Epidermal melanocyte (primary cell): Measurements from ENCODE around the gene CD93.

ENCODE experiments used
- DNase-seq: peaks from one replicate; pipeline ENCODE4 v3.0.0; 2011; ENCODE audit warnings: low spot score; ENCODE audit not compliant: insufficient read length

CD93 gene

DNA sequence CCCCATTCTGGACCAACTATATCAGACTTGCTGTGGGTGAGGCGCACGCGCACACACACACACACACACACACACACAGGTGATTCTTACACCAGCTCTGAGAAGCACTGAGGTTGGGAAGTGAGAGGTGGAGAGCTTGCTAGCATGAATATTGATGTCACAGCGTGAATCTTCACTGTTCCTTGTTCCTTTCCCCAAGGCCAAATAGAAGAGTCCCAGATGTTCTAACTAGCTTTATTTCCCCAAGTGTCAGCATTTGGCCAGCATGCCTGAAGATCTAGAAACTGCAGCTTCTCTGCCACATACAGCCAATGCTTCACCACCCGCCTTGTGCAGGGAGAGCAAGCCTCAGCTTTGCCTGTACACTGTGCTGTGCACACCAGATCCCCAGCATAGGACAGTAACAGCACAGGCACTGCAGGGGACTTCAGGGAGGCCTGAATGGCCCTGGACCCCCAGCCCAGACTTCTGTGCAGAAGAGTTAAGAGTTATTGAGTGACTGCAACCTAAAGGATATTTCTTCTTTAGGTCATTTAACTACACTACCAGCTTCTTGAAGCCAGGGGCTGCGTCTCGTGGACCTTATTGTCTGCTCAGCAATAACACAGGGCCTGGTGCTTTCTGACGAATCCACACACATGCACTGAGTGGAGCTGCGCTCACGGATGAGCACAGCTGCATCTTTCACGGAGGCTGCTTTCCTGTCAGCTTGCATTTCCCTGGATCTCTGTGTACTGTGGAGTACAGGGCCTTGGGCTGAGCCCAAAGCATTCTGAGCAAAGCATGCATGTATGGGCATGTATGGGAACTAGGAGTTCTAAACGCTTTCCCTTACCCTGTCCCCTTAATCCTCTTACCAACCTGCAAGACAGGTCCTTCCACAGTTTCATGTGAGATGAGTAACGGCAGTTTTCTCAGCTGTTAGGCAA is 13.9 kb upstream of the CD93 start:
- DNase-seq, result no peak

DNA sequence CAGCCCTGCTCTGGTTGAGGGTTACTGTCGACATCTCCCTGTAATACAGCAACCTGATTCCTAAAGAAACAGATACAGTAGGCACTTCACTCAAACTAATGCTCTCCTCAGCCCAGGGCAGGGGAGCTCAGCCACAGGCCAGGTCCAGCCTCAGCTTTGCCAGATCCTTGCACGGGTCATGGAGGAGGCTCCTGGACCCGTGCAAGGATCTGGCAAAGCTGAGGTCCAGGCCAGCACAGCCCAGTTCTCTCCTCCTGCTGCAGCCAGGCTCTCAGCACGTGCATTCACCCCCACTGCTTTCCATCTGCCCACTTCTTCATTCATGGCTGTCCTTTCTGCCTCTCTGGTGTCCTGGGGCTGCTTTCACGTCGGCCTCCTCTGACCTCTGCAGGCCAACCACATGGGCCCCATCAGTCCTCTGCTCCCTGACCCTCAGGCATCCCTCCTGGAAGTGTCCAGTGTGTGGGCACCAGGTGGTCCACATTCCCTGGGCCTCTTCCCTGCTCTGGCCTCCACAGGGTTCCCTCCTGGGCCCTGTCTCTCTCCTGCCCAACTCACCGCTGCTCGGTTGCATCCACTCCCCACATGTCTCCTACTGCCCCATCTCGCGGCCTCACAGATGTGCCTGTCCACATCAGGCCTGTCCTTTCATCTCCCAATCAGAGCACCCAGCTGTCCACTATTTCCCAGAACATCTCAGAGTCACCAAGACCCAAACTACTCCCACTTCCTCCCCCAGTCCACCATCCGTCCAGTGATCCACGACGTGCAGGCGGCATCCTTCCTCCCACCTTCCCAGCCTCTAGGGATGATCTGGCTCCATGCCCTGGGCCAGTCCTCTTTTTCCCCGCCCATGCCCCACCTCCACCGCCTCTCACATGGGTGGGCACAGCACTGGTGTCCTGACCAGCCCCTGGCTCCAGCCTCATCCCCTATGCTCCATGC is 11.8 kb upstream of the CD93 start:
- no peak for DNase-seq

DNA sequence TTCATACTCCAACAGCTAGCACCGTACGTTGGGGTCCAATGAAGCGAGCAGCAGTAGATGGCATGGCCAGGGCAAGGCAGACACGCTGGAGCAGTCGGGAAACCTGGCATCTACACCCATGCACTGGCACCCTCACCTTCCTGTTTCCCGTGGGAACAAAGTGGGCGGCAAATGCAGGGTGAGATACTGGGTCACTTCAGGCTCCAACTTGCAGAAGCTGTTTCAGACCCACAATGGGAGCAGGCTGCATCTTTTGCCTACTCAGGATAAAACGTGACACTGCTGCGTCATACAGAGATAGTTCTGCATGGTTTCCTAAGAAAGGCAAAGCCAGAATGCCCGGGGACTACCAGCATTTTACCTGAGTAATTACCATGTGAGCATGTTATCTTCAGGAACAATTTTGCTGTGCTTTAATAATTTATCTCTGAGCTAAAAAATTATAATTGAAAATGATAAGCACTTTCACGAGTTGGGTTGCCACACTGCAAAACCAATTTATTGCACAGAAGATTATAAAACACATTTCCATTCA is 10.9 kb upstream of the CD93 start:
- no peak for DNase-seq

DNA sequence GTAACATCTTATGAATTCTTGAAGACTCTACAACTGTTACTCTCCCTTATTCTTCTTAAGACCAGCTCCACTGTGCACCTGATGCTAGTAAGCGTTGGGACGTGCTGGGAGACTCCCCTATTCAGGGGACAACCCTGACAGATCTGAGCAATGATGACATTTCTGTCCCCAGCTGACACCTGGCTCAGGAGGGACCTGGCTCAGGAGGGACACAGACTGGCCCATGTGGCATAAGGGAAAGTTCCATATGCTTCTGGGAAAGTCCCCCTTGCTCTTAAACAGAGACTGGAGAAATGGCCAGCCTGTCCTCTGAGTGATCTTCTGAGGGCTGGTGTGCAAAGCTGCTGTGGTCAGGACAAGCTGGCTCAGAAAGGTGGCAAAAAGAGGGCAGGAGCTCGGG is 10.0 kb upstream of the CD93 start:
- DNase-seq, result no peak

DNA sequence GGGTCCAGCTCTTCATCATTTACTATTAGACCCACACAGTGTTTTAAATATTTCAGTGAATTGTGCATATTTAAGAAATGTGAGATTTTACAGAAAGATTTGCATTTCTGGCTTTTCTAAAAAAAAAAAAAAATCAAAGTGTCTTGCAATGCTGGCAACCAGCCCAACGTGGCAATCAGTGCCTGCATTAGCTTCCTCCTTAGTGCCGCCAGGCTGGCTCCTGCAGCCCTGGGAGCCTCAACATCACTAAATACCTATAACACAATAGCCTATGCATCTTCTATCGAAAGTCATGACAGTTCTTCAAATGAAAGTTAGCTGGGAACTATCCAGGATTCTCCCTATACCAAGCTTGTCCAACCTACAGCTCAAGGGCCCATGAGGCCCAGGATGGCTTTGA is 9.4 kb upstream of the CD93 start:
- DNase-seq, result no peak

DNA sequence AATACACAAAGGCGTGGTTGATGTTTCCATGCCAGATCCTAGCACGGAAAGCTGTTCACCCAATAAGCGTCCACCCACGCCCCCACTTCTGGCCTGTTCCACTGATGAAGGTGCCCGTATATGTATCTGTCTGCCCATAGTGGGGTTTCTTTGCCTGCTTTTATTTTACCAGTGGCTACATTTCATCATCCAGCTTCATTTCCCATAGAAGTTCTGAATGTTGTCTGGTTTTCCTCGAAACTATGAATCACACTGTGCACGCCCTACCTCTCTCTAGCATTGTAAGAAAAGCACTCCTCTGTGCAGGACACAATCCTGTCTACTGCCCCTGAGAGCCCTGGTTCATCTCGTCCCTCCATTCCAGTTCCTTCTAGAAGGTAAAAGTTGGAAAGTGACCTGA is 8.8 kb upstream of the CD93 start:
- no peak for DNase-seq

DNA sequence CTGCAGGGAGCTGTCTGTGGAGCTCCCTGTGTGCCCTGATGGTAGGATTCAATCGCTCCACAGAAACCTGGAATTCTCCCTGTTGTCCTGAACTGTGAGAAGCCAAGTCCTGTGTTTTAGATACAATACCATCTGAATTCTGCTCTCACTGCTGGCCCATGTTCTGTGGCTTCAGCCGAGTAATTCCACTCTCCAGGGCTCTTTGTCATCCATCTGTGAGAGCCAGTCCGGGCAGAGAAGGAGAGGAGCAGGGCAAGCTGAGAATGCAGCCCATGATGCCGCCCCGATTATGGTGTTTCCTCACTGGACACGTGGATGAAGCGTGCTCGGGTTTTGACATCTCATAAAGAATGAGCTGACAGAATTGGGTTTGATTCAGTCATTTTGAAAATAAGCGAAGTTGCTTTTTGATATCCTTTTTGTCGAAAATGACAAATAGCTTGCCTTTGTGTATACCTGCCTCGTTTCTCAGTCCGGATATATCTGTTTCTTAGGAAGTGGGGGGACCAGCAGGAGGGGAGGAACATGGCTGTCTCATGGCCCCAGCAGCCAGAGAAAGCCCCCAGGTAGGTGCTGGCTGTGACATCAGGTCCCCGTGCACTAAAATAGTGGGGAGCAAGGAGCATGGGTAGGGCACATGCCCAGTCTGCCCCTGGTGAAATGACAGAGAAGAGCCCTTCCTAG is 8.2 kb upstream of the CD93 start:
- no peak for DNase-seq

DNA sequence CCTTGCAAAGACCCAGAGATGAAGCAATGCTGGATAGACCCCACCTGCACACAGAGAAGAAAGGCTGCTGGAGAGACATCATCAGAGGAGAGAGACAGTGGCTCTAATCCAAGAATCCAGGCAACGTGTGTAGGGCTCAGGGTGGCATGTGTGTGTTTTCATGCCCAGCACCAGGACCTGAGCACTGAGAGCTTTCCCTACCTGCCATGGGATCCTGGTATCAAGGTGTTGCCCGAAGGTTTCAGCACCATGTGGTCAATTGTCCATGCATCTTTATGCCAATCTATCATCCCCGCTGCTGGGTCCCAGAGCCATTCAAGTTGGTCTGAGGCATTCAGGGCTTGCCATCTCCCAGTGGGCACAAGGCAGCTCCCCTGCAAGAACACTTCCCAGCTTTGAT is 7.5 kb upstream of the CD93 start:
- DNase-seq, result no peak

DNA sequence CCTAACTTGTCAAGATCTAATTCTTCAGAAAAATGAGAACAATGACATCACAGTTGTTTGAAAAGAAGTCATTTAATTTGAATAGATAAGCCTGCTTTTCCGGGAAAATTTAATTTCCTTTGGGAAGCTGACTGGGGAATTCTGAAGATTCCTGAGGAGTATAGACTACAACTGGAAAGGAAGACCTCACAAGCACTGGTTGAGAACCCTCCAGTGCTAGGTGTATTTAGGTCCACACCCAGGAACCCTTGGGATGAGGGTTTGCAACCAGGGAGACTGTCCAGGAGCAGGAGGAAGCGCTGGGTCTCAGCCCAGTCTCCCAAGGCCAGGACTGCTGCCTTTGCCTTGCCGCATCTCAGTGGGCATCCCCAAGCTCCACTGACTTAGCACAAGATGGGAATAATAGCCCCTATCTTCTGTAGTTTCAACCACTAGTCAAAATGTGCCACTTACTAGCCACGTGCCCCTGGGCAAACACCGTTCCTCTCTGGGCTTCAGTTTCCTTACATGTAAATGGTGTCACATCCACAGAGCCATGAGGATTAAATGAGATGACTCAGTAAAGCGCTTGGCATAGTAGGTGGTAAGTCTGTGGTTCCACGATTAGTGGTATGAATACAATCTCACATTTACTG is 6.9 kb upstream of the CD93 start:
- DNase-seq, result no peak

DNA sequence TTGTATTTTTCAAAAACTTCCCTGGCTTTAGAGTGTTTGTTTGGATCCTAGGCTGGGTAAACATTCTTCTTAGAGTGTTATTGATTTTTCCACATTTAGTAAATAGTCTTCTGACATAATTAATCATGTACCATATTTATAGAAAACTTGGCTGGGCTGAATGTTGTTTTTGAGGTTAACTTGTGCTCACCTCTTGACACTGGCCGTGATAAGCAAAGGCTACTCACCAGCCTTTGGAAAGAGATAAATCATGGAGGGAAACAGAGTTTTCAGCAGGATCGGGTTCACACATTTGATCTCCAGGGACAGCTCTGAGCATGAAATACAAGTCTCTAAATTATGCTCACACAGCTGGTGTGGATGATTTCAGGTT is 6.2 kb upstream of the CD93 start:
- no peak for DNase-seq

DNA sequence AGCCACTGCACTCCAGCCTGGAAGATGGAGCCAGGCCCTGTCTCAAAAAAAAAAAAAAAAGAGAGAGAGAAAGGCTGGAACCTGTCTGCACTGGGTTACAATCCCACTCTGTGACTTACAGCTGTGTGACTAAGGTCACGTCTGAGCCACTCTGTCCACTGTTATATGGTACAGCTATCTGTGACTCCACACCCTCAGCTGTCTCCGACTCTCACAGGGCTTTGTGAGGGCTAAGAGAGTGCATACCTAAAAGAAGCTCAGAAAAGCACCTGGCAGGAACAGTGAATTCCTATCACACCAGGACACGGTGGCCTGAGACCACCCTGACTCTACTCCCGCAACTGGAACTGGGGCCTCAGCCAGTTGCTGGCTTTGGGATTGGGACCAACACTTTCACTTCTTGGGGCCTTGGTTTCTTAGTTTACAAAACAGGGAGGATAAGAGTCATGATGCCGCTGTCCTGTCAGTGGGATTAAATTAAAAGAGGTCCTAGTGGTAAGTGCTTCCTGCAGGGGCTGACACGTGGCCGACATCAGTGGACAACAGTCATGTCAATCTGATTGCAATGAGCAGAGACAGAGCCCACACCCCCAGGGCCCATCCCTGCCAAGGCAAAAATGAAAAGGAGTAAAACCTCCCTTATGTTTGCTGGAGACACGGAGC is 5.7 kb upstream of the CD93 start:
- no peak for DNase-seq

DNA sequence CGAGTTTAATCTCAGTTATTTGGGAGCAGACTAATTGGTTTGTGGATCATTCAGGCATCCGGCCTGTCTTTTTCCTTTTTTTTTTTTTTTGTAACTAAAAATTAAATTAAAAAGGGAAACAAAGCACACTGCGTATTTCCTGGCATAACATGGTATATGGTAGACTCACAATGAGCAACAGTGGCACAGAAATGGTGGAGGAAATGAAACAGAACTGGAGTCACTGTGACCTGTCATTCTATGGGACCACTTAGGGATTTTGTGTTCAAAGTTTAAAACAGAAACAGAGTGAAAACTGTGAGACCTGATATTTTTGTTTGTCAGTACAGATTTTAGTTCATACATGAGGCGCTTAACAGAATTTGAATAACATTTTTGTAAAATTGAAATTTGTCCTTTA is 4.8 kb upstream of the CD93 start:
- no peak for DNase-seq

DNA sequence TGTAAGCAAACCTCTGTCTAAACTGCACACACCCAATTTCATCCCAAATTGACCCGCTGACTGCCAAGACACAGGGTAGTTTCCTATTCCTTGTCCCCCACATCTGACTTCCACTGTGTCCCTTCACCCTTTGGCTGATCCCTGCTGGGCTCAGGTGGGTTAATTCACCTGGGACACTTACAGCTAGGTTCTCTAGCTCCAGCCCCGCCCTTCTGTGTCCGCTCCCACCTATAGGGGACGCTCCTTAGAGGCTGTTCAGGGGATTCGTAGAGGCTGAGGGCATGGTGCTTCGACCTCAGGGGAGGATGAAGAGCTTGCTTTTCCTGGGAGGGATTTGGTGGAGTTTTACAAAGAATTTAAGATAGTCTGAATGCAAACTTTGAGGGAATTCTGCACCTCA is 4.0 kb upstream of the CD93 start:
- DNase-seq, result no peak

DNA sequence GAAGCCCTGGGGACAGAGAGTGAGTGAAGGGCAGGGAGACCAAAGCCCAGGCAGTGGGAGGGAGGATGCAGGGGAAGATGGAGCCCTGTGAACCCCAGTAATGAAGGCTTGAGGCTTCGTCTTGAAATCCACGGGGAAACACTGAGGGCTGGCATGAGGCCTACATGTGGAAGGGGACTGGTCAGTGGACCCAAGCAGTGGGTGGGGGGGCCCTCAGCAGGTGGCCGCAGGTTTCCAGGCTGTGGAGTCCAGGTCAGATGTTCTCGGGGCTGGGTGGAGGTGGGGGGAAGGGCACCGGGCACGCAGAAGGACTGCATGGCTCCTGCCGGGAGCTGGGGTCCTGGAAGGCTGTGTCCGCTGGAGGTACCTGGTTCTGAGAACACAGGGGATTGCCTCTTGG is 2.7 kb upstream of the CD93 start:
- DNase-seq, result no peak

DNA sequence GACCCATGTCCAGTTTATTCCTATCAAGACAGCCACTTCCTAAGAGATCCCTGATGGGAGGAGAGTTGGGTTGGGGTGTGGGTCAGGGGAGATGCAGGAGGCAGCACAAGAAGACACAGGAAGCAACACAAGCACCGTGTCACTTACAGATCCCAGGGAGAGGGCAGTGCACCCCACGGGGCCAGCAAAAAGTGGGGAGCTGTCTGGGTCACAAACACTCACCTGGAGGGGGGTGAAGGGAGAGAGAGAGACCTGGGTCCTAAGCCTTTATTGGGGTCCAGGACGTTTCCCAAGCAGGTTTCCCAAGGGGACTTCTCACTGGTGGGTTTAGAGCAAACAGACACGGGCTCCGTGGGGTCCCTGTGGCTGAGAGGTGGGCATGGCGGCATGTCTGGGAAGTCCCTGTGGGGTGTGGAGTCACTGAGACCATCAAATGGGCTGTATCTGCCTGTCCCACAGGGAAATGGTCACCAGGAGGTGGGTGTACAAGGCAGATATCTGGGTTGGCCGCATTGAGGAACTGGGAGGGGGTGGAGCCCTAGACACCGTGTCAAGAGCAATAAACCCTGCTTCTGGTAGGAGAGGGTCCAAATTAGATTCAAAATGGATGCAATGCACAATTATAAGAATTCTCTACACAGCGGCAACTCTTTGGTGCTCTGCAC is 1.6 kb upstream of the CD93 start:
- no peak for DNase-seq

DNA sequence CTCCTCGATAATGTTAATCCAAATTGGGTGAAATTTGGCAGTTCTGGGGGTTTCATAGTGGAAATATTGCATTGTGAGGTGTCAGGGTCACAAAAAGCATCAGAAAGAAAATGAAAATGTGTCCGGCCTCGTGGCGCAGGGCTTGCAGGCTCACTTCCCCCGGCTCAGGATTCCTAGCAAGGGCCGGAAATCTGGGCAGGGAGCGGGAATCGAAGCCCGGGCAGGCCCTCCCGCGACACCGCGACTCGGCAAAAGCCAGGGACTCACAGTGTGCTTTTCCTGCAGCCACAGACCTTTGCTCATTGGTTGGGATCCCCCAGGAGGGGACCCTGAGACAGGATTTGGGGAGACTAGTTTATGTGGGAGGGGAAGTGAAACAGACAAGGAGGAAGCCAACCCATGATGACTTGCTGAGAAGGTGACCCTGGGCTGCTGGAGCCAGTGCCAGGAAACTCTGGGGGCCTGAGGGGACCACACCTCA is 847 bp upstream of the CD93 start:
- no peak for DNase-seq

DNA sequence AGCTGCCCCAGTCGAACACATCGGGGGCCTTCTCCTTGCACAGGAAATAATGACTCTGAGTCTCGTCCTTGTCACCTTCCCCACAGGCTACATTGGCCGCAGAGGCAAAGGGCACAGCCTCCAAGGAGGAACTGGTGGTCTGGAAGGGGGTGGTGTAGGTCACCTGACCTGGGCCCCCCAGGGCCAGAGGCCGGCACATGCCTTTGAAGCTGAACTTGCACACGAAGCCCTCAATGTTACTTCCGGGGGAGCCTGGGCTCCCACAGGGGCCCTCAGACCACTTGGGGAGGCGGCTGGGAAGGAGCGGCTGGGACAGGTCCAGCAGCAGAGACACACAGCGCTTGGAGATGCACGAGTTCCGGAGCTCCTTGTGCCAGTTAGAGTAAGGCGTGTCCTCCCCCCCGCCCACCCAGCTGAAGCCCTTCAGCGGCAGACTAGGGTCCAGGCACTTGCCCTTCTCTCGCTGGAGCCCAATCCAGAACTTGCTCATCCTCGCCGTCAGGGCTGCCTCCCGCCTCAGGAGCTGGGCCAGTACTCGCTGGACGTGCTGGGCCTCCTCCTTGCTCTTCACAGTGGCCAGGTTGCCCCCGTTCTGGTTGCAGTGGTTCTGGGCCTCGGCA is 578 bp downstream of the CD93 start:
- DNase-seq, result no peak

DNA sequence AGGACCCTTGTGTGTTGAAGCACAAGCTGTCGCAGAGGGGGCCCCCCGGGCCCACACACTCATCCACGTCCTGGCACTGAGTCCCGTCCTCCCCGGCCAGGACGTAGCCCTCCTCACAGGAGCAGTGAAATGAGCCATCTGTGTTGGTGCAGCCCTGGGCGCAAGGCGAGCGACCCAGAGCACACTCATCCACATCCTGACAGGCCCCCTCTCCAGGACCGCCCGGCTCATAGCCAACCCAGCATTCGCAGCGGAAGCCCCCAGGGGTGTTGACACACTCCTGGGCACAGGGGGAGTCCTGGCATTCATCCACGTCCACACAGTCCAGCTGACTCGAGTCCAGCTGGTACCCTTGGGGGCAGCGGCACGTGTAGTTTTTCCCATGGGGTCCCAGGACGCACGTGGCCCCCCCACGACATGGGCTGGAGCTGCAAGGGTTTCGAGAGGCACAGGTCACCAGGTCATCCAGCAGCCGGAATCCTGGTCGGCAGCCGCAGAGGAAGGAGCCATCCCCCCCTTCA is 1.2 kb downstream of the CD93 start:
- DNase-seq, result no peak

DNA sequence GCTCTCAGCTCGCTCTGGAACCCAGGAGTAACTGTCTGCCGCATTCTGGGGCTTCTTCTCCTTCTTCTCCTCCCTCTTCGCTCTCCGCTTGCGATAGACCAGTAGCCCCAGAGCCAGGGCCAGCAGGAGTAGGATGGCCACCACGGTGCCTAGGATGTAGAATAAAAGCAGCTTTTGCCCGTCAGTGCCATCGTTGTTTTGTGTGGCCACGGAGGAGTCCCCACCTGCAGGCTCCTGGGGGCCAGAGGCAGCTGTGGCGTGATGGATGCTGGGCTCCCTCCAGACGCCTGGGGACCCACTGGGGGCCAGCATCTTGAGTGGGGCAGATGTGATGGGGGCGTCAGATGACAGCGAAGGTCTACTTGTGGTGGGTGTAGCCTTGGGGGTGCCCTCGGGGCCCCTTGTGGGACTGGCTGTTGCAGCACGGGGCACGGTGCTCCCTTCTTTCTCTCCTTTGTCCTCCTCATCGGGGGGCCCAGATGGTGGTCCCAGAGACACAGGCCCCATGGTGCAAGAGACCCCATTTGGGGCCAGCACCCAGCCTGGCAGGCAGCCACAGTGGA is 1.8 kb downstream of the CD93 start:
- no peak for DNase-seq
